HG02973 (cell line): ENCODE measurements around the gene OR4C11.

Experiments
- ATAC-seq: cut with Tn5 transposase; IDR thresholded peaks from one replicate; pipeline ENCODE4 v1.9.1; 2021; ENCODE audit warnings: moderate library complexity; ENCODE audit not compliant: unreplicated experiment

OR4C11 gene, protein sequence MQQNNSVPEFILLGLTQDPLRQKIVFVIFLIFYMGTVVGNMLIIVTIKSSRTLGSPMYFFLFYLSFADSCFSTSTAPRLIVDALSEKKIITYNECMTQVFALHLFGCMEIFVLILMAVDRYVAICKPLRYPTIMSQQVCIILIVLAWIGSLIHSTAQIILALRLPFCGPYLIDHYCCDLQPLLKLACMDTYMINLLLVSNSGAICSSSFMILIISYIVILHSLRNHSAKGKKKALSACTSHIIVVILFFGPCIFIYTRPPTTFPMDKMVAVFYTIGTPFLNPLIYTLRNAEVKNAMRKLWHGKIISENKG

DNA sequence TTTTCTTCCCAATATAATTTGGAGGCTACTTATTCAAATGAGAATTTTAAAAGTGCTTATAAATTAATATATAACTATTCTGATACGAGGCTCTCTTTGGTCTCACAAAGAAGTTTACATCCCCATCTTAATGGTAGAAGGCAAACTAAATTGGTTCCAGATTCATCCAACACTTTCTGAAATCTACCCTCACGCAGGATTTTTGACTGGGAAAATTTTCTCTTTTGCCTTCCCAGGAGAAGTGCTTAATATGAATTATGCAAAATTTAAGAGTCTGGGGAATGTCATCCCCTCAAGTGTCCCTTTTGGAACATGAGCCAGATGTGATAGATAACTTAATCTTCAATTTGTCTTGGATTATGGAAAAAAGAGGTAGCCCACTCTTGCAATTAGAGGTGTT, at the start of gene OR4C11:
OR4C11 (minus strand) TSS at position 101 of the 400 bp plus-strand sequence. CDS start 3,272 bp downstream, outside the sequence.
- ATAC-seq, result no peak

- ATAC-seq, result no peak
Observed at GRCh38 chr11:55655096-55655495, 47.7 kb upstream of the OR4C11 start.

DNA sequence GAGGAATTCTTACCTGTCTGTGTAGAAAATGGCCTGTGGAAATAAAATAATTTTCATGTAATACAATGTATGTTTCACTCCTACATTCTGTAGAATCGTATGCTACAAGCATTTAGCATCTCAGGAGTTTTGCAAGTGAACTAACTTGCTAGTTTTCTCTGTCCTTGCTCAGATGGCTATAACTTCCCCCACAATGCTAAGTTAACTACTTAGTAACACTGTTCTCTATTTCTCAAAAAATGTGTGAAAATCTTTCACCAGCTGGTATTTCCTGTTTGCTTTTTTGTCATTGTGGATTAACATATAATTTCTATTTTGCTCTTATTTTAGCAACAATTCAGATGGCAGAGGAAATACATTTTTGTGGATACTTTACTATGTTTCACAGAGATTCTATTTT, 45.1 kb upstream of the OR4C11 start:
- no peak for ATAC-seq

DNA sequence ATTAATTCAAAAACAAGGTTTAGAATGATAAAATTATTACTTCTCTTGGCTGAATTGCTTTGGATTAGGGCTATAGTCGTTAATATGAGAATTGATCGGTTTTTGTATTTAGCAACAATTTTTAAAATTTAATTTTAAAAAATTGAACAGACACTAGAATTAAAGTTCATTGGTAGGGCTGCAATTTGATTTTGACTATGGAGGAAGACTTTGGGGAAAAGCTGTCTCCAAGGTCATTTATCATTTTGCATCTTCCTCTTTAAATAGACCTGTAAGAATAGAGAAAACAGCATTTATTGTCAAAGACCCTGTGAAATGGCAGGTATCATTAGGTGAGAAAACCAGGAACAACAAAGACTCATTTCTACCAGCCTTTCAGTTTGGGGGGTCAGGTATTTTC, 40.6 kb upstream of the OR4C11 start, which contains the start of gene OR4S2:
OR4S2 (plus strand) TSS at position 301 of the 400 bp plus-strand sequence. CDS start 2,577 bp downstream, outside the sequence.
- no peak for ATAC-seq

DNA sequence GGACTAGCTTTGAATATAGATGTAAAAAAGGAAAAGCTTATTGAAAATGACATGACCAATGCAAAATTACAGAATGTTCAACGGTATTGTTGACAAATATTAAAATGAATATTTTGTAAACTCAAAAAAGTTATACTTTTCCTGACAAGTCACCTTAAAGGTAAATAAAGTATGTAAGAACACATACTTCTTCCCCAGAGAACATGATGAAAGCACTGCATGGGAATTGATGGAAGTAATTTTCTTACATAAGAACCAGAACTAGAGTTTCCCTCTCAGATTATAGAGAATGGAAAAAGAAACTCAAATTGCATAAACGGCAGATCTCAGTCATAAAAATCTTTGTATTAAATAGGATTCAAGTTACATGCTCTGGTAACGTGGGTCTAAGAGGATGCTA, 27.4 kb upstream of the OR4C11 start, which contains the start of gene OR4P4:
OR4P4 (plus strand) TSS at position 301 of the 400 bp plus-strand sequence.
- no peak for ATAC-seq

DNA sequence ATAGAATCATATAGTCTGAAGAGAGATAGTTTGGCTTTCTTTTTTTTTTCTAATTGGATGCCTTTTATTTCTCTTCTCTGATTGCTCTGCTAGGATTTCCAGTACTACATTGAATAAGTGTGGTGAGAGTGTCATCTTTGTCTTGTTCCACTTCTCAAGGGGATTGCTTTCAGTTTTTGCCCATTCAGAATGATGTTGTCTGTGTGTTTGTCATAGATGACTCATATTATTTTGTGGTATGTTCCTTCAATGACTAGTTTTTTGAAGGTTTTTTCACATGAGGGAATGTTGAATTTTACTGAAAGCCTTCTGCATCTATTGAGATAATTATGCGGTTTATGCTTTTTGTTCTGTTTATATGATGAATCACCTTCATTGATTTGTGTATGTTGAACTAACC, 17.1 kb upstream of the OR4C11 start:
- no peak for ATAC-seq

DNA sequence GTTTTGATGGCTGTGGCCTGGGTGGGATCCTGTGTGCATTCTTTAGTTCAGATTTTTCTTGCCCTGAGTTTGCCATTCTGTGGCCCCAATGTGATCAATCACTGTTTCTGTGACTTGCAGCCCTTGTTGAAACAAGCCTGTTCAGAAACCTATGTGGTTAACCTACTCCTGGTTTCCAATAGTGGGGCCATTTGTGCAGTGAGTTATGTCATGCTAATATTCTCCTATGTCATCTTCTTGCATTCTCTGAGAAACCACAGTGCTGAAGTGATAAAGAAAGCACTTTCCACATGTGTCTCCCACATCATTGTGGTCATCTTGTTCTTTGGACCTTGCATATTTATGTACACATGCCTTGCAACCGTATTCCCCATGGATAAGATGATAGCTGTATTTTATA, 34.9 kb downstream of the OR4C11 start:
- no peak for ATAC-seq

DNA sequence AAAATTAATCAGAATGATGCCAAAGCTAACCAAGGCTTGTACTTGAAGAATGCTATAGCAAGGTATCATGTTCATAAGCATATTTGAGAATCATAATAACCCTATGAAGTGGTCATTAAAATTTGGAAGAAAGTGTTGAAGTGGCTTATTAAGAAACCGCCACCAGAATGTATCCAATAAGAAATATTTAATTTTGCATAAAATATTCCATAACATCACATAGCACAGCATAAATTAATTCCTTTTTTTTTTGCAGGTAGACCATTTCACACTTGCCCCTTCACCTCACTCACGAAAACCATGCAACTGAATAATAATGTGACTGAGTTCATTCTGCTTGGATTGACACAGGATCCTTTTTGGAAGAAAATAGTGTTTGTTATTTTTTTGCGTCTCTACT, 35.6 kb downstream of the OR4C11 start, which contains the start of gene OR4C16:
OR4C16 (plus strand) TSS at position 301 of the 400 bp plus-strand sequence; CDS start at position 301, 0 bp downstream.
- ATAC-seq, result no peak

DNA sequence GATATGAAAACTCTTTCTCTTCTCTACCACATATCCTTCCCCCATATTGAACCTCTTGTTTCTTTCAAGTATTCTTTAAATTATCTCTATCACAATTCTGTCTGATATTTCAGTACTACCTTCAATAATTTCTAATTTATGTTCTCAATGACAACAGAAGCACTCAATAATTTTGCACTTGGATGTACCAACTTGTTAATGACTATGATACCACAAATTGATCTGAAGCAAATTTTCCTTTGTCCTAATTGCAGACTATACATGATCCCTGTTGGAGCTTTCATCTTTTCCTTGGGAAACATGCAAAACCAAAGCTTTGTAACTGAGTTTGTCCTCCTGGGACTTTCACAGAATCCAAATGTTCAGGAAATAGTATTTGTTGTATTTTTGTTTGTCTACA, 53.3 kb downstream of the OR4C11 start, which contains the start of gene OR4C15:
OR4C15 (plus strand) TSS at position 301 of the 400 bp plus-strand sequence; CDS start at position 301, 0 bp downstream.
- ATAC-seq, result no peak
